NCI-H1930 (cell line): ENCODE results near the gene FOXP1.

Experiments used
- DNase-seq, 2 experiments: peaks; one replicate each; lab custom pipeline; 2025; lab: John Stamatoyannopoulos, UW

Gene FOXP1

DNA sequence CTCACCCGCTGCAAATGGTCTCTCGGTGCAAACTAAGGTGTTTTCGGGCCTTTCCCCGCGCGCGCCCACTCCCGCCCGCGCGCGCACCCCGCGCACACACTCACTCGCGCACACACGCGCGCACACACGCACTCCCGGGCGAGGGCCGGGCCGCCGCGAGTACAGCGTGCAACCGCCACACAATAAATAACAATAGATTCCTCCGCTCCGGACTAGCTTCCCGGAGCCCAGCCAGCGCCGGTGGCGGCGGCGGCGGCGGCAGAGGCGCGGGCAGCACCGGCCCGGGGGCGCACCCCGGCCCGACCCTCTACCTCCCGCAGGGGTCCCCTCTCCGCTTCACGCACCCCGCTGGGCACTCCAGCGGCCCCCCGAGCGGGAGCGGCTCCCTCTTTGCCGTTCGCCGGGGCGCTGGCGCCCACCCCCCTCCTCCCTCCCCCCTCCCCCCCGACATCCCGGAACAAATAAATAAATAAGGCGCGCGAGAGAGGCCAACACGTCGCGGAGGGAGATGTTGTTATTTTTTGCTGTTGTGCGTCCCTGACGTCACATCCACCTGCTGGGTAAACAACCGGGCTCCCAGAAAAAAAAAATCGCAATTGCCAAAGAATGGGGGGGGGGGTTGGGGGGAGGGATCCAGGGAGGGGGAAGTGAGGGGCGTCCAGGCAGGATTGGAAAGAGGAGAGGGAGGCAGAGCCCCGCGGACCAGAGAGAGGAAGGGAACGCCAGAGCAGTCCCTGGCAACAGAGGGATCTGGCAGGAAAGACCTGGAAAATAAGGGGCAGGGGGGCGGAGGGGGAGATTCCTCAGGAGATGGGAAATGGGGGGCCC is at the start of gene FOXP1:
Gene FOXP1, minus strand, starts transcription at position 163 of the 828 bp plus-strand sequence. CDS start 385,347 bp downstream, outside the sequence.
- DNase-seq = peak; percentile 55 to 73

DNA sequence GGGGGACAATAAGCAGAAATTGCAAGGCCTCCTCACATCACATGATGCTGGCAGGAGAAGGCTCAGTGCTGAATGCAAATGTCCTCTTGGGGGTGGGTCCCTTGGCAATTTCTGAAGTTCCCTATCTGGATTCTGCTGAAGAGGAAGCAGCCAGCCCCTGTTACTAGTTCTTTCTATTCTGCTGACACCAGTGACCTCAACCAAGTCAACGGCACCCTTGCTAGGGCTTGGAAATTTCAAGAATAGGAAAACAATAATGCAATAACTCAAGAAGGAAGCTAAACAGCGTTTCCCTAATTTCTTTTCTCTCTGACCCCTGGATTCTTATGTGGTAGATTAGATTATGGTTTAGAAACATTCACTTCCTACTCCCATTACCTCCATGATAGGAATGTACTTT is 46.2 kb upstream of the FOXP1 start:
- no peak for DNase-seq

DNA sequence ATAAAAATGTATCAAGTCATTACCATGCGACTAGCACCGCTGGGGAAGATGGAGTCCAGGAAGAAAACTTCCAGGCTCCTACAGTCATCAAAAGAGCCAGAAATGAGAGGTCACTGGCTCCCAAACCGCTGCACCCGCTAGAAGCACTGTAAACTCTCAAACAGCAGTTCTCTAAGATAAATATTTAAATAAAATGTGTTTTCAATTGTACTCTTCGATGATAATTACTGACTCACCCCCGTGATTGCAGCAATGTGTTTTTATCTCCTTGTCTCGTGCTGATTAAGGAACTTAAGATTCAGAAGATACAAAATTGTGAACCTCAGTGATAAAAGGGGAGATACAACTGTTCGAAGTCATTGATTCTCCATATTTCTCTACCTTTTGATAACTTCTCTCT is 45.8 kb upstream of the FOXP1 start:
- no peak for DNase-seq

DNA sequence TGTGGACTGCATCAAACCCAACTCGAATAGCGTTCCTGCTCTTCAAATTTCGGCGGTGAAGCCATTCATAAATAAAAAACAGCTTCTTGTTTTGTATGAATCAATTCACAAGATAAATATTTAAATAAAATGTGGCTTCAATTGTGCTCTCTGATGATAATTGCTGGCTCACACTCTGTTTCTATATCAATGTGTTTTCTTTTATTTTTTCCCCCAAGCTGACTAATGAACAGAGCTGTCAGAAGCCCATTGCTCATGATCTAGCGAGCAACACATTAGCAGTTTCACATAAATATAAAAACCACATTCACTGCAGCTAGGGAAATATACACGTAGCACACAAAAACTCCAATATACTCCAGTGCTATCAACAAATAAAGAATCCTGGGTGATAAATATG is 45.0 kb upstream of the FOXP1 start:
- DNase-seq = peak in 1 of 2 experiments; percentile 9

DNA sequence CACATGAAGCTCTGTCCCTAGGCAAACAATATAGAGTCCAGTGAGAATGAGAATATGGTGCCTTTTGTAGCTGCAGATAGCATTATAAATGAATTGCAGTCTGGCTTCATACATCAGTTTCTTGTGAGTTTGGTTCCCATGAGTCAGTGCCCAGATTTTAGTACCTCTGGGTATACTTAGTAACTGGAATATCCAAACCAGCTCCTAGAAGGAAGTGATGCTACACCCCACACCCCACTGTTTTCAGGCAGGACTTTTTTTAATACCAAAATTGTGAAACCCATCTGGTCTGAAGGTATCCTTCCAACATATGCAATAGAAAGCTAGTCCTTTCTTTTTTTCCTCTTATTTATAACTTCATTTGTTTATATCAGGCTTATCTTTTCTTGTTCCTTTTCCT is 42.1 kb upstream of the FOXP1 start:
- DNase-seq = no peak

DNA sequence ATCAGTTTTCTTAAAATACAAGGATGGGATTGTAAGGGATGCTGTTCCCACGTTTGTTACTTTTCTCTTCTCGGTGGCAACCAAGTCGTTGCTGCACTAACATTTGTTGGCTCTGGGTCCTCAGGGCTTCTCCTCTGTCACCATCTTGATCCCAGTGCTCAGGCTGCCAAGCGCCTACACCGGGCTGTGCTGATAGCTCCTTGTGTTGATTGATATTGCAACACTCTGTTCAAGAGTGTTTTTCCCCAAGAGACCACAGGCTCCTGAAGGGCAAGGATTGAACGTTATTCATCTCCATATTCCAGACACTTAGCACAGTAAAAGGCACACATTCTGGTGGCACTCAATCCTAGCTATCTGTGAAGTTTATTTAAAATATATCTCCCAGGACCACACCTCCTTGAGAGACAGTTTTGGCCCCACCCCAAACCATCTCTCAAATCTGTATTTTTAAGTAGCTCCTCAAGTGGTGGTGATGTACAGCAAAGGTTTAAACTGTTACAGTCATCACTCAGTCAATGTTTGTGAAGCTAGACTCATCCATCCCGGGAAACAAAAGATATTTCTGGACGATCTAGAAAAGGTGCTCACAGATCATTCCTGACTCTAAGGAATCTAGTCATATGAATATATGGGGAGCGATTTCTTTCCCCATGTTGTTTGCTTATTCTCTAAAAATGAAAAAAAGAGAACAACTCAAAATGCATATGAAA is 38.5 kb upstream of the FOXP1 start:
- DNase-seq = no peak

DNA sequence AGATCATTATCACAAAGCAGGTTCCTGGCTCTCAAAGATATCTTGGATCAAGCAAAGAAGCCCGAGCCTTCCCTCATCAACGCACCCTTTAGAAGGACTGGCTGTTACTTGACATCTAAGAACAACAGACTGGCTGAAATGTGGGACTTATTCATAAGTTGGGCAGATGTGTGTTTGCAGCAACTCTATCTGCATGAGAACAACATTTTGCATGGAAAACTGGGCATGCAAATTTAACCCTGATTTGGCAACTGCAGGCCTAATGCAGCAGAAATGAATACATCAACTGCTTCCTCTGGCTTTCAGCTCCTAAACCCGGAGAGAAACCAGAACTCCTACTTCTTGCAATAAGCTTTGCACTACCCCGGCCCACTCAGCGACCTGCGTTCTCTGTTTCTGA is 35.0 kb upstream of the FOXP1 start:
- DNase-seq = no peak

DNA sequence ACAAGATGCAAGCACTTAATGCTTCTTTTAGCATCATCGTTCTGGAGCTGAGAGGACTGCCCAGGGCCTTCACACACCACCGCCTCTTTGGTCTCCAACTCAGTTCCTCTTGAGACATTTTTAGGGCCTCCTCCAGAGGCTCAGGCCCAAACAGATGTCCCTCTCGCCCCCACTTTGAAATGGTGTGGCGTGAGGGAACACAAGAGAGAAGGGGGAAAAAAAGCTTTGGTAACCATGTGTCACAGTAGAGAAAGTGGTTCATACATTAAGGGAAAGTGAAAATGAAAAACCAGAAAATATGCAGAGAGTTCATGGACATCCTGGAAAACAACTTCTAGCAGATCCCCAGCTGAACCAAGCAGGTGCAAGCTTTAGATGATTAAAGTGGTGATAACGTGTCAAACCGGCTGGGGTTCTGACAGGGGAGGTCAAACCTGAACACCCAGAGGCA is 33.1 kb upstream of the FOXP1 start:
- DNase-seq = no peak

DNA sequence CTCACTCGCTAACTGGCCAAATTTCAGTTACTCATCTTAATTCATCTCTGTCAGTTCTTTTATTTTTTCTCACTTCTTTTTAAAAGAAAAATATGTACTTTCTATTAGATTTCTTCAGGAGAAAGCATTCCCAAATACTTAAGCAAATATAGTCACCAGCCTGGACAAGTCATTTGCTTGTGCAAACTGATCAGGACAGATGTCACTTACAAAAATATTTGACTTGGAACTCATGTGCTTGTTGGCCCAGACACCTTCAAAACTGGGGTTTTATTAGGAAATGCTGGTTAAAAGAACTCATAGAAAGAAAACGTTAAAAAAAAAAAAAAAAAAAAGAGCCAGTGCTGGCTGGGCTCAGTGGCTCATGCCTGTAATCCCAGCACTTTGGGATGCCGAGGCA is 31.3 kb upstream of the FOXP1 start:
- no peak for DNase-seq

DNA sequence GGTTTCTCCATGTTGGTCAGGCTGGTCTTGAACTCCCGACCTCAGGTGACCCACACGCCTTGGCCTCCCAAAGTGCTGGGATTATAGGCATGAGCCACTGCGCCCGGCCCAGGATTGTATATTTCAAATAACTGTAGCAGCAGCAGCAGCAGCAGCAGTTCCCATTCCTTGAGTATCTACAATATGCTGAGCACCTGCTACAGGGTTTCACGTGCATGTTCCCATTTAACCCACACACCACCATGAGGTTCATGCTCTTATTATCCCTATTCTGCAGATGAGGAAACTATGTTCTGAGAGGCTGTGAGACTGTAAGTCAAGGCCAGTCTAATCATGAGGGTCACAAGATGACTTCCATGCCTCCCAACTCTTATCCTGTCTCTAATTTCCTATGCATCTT is 30.9 kb upstream of the FOXP1 start:
- DNase-seq = no peak

DNA sequence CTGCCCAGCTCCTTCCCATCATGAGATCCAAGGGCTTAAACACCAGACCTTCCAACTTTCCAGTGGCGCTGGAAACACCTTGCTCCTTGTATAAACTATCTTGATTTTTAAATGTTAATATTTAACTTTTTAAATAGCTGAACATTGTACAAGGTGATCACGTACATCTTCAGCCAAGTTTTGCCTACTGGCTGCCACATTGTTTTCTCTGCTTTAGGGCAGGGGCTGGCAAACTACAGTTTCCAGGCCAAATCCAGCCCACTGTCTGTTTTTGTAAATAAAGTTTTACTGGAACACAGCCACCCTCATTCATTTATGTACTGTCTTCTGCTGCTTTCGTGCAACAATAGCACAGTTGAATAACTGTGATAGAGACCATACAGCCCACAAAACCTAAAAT is 27.6 kb upstream of the FOXP1 start:
- DNase-seq = no peak

DNA sequence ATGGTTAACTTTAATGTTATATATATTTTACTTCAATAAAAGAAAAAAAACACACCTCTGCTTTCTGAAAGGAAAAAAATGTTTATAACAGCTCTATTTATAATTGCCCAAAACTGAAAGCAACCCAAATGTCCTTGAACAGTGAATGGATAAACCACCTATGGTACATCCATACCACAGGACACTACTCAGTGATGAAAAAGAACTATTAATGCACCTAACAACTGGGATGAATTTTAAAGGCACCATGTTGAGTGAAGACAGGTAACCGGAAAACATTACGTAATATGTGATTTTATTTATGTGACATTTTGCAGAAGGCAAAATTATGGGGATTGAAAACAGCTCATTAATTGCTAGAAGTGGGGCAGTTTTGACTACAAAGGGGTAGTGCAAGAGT is 23.8 kb upstream of the FOXP1 start:
- no peak for DNase-seq

DNA sequence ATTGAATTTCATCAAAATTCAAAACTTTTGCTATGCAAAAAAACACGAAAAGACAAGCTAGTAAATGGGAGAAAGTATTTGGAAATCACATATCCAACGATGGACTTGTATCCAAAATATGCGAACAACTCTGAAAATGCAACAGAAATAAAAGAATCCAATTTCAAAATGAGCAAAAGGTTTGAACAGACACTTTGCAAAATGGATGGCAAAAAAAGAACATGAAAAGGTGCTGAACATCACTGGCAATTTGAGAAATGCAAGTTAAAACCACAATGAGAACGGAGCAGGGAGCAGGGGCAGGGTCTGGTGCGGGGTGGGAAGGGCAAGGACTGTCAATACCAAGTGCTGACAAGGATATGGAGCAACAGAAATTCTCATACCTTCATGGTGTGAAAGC is 23.1 kb upstream of the FOXP1 start:
- no peak for DNase-seq

DNA sequence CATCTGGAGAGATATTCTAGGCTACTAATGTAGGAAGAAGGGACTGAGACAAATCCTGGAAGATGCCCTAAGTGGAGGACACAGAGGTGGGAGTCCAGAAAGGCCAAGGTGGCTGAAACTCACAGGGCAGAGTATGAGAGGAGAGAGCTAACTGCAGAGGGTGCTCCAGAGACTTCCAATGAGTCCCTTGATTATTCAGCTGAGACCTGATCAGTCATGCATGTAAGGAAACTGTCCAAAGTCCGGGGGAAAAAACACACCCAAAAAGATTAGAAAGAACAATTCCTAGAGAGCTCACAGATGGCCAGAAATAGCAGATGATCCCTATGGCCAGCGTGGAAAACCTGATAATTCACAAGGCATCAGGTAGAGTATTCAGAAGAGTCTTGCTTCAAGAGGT is 18.7 kb upstream of the FOXP1 start:
- no peak for DNase-seq

DNA sequence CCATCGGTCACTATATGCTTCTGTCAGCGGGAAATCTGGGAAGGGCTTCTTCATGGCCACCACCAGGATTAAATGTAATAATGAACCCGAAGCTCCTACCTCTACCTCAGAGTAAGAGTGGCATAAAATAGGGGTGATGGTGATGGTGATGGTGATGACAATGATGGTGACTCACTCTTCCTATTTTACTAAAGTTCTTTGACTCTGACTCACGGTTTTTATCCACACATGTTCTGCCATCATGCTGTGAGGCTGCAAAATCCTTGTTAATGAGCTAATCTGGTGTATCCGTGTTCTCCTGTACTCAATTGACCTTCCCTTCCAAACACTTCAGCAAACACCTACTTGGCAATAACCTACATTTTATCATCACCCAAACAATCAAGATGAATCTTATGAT is 18.3 kb upstream of the FOXP1 start:
- DNase-seq = no peak

DNA sequence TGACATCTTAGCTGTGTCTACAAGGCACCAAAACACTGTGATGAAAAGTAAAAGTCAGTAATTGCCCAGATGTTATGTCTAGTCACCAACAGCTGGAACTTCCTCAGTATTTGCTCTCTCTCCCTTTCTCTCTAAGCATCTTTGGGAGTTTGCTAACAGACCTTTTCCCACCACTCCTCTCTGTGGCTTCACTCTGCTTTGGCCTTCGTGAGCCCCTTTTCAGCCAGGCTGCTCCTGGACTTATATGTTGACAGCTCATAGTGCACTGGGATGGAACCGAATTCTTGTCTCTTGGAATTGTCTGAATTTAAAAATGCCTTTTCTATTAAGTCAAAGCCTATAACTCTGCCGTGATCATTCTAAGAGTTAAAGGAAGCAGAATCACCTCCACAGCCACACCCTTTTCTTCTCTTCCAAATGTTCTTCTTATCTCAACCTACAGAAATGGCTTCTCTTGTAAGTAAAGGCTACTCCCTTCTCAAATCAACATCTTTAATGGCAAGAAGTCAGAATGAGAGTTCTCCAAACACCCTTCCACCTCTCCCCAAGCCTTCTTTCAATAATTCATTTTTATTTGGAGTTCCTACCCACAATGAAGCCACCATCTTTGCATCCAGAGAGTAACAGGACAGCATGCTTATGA is 17.2 kb upstream of the FOXP1 start:
- DNase-seq = no peak

DNA sequence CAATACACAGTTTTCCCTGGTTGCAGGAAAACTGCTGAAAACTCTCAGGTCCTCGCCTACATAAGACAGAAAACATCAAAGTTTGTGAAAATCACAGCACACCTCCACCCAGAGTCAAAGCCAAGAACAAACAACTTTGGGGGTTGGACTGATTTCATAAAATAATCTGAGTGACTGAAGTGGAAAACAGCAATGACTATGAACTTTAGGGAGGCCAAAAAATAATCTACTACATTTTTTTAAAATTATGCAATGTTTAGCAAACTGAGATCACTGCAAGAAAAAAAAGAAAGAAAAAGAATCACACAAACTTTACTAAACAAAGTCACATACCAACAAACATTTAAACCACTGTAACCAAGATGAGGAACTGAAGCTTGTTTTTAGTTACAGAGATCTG is 15.9 kb upstream of the FOXP1 start:
- DNase-seq = no peak

DNA sequence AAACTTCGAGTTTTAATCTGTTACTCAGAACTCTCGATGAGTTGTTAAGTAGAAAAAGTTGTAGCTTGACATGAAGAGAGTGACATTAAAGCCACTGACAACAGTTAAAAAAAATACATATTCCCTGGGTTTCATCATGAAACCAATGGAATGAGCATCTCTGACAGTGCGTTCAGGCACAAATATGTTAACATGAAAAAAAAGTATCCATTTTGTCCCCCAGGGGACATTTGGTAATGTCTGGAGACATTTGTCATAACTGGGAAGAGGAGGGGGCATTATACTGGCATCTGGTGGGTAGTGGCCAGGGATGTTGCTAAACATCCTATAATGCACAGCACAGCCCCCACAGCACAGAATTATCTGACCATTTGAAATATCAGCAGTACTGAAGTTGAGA is 14.8 kb upstream of the FOXP1 start:
- DNase-seq = no peak

DNA sequence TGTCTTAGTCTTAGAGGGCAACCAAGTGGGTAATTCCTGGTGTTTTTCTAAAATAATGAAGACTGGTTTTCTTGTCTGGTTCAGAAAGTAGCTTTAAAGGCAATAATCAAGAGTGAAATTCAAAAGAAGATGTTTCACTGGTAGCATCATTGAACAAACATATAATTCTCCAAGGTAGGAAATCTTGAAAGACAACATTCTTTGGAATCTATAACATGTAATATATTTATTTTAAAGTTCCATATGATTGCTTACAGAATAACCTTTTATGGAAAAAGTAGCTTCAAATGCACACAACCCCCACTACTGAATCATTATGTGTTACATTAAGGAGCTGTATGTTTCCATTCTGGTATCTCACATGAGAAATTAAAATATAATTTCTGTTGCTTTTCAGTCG is 13.8 kb upstream of the FOXP1 start:
- no peak for DNase-seq

DNA sequence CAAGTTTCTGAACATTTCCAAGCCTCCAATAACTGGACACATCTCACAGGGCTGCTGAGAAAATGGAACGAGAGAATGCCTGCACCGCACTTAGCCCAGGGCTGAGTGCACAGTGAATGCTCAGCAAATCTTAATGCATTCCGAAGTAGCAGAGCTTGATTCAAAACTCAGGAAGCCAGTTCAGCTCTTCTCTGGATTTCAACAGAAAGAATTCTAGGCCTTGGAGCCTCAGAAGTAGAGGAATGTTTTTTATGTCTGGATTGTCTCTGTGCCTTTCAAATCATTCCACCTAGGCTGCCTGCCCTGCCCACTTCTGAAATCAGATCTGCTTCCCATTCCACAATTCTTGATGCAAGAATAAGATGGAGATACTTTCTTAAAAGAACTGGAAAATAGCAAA is 9.6 kb upstream of the FOXP1 start:
- no peak for DNase-seq

DNA sequence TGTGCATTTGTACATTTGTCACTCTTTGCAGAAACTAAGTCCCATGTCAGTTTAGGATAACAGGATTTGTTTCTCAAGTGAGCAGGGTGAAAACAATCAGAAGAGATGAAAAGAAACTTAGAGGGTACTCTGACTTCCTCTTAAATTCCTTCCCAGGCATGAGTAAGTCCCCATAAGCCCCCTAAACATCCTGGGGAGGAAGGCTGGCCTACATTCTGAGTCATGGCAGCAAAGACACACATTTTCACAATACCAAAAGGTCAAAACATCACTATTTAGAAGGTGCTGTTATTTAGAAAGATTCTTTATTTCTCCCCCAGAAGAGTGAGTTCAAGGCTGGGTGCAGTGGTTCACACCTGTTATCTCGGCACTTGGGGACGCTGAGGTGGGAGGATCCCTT is 7.6 kb upstream of the FOXP1 start:
- DNase-seq = no peak

DNA sequence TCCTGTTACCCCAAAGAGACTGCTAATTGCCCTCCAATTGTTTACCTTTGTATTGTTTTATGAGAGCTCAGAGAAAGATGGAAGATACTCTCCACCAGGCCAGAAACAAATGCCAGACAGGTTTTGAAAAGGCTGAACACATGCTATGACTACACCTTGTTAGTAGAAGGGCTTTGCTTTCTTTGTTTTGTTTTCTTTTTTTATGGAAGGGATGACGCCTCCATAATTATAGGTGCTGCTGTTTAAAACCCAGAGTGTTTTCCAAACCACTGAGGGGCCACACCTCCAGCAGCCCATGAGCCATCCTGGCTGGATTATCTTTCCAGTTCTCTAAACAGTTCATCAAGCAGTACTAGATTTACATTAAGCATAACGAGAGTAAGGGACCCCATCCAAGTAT is 5.6 kb upstream of the FOXP1 start:
- DNase-seq = no peak

DNA sequence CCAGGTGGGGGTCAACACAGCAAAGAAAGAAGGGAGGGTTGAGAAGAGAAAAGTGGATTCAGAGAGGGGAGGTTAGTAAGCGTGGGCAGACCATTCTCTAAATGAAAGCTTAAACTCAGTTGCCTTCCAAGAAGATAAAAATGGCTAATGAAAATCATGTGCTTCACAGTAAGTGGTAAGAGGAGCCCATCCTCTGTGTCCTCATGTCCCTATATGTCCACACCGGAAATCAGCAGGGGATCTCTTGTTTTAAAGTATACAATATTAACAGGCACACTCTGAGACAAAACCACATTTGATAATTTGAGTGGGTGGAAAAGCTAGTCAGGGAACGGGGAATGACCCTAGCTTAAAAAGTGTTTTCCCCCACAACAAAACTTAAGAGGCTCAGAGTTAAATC is 4.4 kb upstream of the FOXP1 start:
- DNase-seq = no peak
